NCI-H226 (cell line): ENCODE results near the gene MIB2.
A peak's percentile ranks its signal among the peaks of the same experiment; 100 is the strongest.
"Not testable (repeated sequence)": the region's sequence is repeated elsewhere in the genome, so short reads cannot be mapped to it uniquely, and the experiment has no call there.

Experiments
- DNase-seq: peaks from one replicate; pipeline ENCODE4 v3.0.0-alpha.2; 2015

The MIB2 gene

DNA sequence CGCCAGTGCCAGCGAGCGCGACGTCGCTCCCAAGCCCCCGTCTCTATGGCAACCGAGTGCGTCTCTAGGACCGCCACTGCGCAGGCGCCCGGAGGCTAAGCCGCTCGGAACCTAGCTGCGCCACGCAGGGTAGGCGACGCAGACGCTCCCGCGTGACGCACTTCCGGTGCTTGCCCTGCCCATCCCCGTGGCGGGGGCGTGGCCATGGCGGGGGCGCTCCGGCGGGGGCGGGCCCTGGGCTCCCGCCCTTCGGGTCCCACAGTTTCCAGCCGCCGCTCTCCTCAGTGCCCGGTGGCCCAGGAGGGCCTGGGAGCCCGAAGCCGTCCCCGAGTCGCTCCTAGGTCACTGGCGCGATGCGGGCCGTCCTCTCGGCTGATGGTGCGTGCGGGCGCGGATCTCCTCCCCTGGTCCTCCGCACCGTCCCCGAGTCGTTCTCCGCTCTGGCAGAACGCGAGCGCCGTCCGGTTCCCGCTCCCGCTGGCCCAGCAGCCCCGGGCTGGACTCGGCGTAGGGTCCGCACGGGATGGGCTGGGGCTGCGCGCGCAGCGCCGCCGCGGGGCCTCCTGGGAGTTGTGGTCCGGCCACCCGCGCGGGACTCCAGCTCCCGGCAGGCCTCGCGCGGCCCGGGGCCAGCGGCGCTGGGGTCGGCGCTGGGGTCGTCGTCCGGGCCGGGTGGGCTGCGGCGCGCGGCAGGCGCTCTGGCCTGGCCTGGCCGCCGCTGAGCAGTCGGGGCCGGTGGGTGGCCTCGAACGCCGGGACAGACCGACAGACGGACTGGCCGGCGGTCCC lies at the start of gene MIB2:
Gene MIB2 (plus strand): TSS at position 245 of the 789 bp plus-strand sequence. CDS start 7,953 bp downstream, outside the sequence.
- DNase-seq, result peak; percentile 91

- no peak for DNase-seq
Observed at GRCh38 chr1:1567152-1567875, 48.0 kb upstream of the MIB2 start.

DNA sequence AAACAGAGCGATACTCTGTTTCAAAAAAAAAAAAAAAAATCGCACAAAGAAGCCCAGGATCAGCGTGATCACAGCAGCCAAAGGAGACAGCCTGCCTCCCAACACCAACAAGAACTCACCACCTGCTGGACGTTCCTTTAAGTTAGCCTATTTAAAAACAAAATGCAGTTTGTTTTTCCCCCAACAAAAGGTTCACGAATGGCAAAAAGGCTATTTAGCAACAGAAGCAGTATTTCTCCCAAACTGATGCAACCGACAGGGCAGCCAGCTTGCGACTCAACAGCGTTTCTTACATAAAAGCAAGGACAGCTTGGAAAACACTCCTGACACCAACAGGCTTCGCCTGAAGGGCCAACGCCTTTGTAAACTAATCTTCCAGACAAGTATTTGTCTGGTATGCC lies 47.4 kb upstream of the MIB2 start:
- DNase-seq, result no peak

- no peak for DNase-seq
Observed at GRCh38 chr1:1569341-1569740, 46.0 kb upstream of the MIB2 start.

- DNase-seq, result peak; percentile 75
Observed at GRCh38 chr1:1573843-1574720, 41.2 kb upstream of the MIB2 start.

- peak; percentile 81 for DNase-seq
Observed at GRCh38 chr1:1574721-1575537, 40.4 kb upstream of the MIB2 start, which contains the start of gene SSU72. Gene SSU72 (minus strand): TSS chr1:1574863. CDS start chr1:1574557, 306 bp downstream.

DNA sequence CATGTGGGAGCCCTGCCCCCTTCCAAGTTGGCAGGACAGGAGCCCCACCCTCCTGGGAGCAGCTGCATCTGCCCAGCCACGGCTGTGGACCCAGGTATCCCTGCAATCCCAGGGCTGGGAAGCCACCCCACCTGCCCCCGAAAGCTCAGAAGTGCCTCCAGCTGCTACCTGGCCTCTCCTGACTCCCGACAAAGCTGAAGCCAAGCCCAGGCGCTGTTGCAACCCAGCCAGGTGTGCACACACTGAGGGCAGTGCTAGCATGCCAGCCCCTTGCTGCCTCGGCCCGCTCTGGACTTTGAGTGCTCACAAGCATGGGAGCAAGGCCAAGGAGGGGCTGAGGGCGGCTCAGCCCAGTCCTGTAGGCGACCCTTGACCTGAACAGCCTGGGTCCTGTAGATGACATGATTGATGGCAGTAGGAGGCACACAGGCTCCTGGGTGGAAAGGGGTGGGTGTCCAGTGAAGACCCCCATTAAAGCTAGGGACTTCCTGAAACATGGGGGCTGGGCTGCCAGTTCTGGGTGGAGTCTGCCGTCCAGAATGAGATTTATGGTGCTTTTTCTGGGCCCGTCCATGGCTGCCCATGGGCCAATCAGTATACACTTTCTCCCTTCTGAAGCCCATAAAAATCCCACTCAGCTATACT lies 37.8 kb upstream of the MIB2 start:
- no peak for DNase-seq

DNA sequence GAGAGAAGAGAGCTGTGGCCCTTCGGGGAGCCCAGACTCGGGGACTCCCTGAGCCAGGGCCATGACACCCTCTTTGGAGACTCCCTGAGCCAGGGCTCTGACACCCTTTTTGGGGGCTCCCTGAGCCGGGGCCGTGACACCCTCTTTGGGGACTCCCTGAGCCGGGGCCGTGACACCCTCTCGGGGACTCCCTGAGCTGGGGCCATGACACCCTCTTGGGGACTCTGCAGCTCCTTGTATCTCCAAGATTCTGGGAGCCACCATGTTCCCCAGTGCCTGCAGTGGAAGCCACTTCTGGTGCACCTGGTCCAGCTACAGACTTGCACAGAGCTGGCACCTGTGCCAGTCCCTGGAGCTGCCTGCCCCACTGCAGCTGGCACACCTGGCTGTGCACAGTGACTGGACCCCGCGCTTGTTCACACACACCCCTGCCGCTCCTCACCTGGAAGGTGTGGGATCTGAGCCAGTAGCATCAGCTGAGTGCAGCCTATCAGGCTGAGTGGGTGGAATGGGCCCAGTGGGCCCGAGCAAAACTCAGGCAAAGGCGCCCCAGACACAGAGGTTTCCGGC lies 36.8 kb upstream of the MIB2 start:
- DNase-seq, result no peak

- DNase-seq, result no peak
Observed at GRCh38 chr1:1582585-1583346, 32.5 kb upstream of the MIB2 start.

GRCh38 chr1:1583347-1584010 lies 31.8 kb upstream of the MIB2 start:
- no peak for DNase-seq

DNA sequence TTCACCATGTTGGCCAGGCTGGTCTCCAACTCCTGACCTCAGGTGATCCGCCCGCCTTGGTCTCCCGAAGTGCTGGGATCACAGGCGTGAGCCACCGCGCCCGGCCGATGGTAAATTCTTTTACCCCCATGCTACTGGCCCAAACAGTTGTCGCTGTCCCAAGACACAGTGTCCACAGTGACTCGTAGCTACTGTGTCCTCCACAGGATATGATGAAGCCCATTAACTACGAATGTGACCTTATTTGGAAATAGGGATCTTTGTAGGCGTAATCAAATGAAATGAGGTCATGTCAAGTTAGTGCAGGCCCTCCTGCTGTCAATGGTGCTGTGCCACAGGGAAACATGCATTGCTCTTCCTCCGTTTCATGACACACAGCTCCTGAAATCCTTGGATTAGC lies 23.8 kb upstream of the MIB2 start:
- no peak for DNase-seq

- DNase-seq, result no peak
Observed at GRCh38 chr1:1593834-1594601, 21.3 kb upstream of the MIB2 start.

- DNase-seq, result no peak
Observed at GRCh38 chr1:1594602-1595260, 20.6 kb upstream of the MIB2 start.

GRCh38 chr1:1595341-1595740 lies 20.0 kb upstream of the MIB2 start:
- not testable (repeated sequence) for DNase-seq

GRCh38 chr1:1596493-1597274 lies 18.6 kb upstream of the MIB2 start:
- DNase-seq, result no peak

- DNase-seq, result no peak
Observed at GRCh38 chr1:1597275-1597930, 17.9 kb upstream of the MIB2 start.

DNA sequence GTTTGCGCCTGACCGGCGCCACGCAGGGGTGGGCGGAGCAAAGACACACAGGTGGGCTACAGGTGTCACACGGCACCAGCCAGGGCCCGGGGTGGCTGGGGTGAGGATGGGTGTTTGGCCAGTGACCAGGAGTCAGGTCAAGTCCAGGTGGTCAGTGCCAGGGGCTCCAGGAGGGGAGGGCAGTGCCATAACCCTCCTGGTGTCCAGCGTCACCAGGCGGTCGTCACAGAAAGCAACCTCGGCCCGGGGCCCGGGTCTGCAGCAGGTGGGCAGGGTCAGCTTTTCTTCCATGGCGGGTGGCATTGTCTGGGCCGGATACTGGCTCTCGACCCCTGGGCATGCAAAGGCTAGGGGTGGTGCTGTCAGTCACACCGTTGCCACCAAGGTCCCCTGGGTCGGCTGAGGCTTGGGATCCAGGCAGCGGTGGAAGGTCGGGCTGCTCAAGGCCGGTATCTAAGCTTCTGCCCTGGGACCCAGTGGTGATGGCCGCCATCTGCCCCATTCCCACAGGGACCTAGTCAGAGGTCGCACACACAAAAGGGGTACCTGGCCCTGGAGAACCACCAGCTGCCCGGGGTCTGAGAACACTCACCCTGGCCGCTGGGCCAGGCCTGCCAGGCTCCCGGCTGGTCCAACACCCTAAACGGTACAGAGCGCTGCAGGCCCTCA lies 17.1 kb upstream of the MIB2 start:
- no peak for DNase-seq
